ENCODE data around the gene CEP41.
"Not testable (repeated sequence)": the region's sequence is repeated elsewhere in the genome, so short reads cannot be mapped to it uniquely, and the experiment has no call there.

The CEP41 gene

GRCh38 chr7:130461272-130461671, 20.5 kb upstream of the CEP41 start:
- DNase-seq (ENCODE audit: low spot score), result no peak

GRCh38 chr7:130458257-130458656, 17.4 kb upstream of the CEP41 start:
- no peak for DNase-seq (ENCODE audit: low spot score)

GRCh38 chr7:130454959-130455358, 14.1 kb upstream of the CEP41 start:
- no peak for DNase-seq (ENCODE audit: low spot score)

GRCh38 chr7:130452951-130453350, 12.1 kb upstream of the CEP41 start:
- DNase-seq (ENCODE audit: low spot score), result no peak

- not testable (repeated sequence) for DNase-seq (ENCODE audit: low spot score)
Observed at GRCh38 chr7:130451344-130451743, 10.5 kb upstream of the CEP41 start.

GRCh38 chr7:130446259-130446658, 5.4 kb upstream of the CEP41 start:
- DNase-seq (ENCODE audit: low spot score), result no peak

GRCh38 chr7:130444751-130445407, 4.1 kb upstream of the CEP41 start:
- DNase-seq (ENCODE audit: low spot score), result no peak

GRCh38 chr7:130444234-130444633, 3.4 kb upstream of the CEP41 start:
- DNase-seq (ENCODE audit: low spot score), result no peak

- no peak for DNase-seq (ENCODE audit: low spot score)
Observed at GRCh38 chr7:130442601-130443000, 1.8 kb upstream of the CEP41 start.

GRCh38 chr7:130441408-130441869, 623 bp upstream of the CEP41 start:
- peak; percentile 88 for DNase-seq (ENCODE audit: low spot score)

GRCh38 chr7:130436253-130436652, 4.6 kb downstream of the CEP41 start:
- no peak for DNase-seq (ENCODE audit: low spot score)

GRCh38 chr7:130435311-130435854, 5.4 kb downstream of the CEP41 start:
- DNase-seq (ENCODE audit: low spot score), result no peak

GRCh38 chr7:130433301-130433700, 7.5 kb downstream of the CEP41 start:
- no peak for DNase-seq (ENCODE audit: low spot score)

- DNase-seq (ENCODE audit: low spot score), result no peak
Observed at GRCh38 chr7:130432886-130433285, 7.9 kb downstream of the CEP41 start.

- DNase-seq (ENCODE audit: low spot score), result no peak
Observed at GRCh38 chr7:130430841-130431666, 9.8 kb downstream of the CEP41 start.

GRCh38 chr7:130430115-130430514, 10.7 kb downstream of the CEP41 start:
- no peak for DNase-seq (ENCODE audit: low spot score)

- DNase-seq (ENCODE audit: low spot score), result no peak
Observed at GRCh38 chr7:130429019-130429418, 11.8 kb downstream of the CEP41 start.

- no peak for DNase-seq (ENCODE audit: low spot score)
Observed at GRCh38 chr7:130426564-130426963, 14.3 kb downstream of the CEP41 start.

GRCh38 chr7:130425796-130426195, 15.0 kb downstream of the CEP41 start:
- DNase-seq (ENCODE audit: low spot score), result no peak

- DNase-seq (ENCODE audit: low spot score), result no peak
Observed at GRCh38 chr7:130423501-130424037, 17.2 kb downstream of the CEP41 start.

GRCh38 chr7:130421684-130422083, 19.1 kb downstream of the CEP41 start:
- no peak for DNase-seq (ENCODE audit: low spot score)

- DNase-seq (ENCODE audit: low spot score), result no peak
Observed at GRCh38 chr7:130420943-130421578, 19.8 kb downstream of the CEP41 start.

Measured in cerebellar cortex (tissue), 1 donor.